Measurements from ENCODE around the gene UGT1A6. TPM values are rescaled to one million over a fixed set of nuclear protein-coding genes. Genes with fewer than 3 reads are reported as not detected.

The UGT1A6 gene
- total and polyA plus RNA-seq, 2 of the 13 experiments (the other 11 are each of a cell fraction or from before 2014, with no cell fraction given) = 0.25 TPM; not detected in 1

DNA sequence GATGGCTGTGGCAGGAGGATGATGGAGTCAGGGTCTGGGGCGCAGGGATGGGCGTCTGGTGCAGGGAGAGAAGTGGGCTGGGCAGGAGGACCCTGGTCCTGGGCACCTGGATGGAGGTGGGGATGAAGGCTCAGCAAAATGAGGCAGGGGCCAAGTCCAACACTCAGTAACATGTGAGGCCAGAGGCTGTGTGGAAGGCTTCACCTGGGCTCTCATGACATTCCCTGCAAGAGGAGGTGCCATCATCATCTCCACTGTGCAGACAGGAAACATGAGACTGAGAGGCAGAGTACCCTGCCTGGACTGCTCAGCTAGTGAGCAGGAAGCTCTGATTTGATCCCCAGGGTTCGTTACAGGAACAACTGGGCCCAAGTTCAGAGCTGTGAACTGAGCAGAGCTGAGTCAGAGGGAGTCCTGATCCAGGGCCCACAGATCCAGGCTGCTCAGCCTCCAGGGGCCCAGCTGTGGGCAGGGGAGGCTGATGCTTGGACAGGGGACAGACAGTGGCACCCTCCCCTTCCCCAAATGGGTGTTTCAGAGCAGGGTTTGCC lies 124.7 kb downstream of the UGT1A6 start:
- ChIA-PET POLR2A (no interaction called here), CTCF (ENCODE audit: low intra/inter-chr PET ratio, low total read pairs) (no interaction called here)
- ATAC-seq (peak; percentile 18), DNase-seq (ENCODE audit: low spot score) (no peak), FAIRE-seq (no peak)
- Histone ChIP-seq H3K4me3 (replicated peaks in 1 of 3; ENCODE audit: insufficient read depth in 1 of 3, low read depth in 2 of 3, low read length in 3 of 3) (no peak overlapping the region), H3K9ac (ENCODE audit: insufficient read depth, low read depth, low read length) (no peak overlapping the region), H3K4me2 (ENCODE audit: low read depth, low read length) (no peak overlapping the region), H3K36me3 (replicated peaks in 1 of 2; ENCODE audit: control insufficient read depth in 1 of 2, insufficient read depth in 2 of 2, low read length in 2 of 2) (no peaks in the 10 kb centered on the region), H3K27ac (ENCODE audit: extremely low read length, insufficient read depth, low read length) (no peak overlapping the region), H3K79me2 (ENCODE audit: insufficient read depth, low read length) (no peaks in the 10 kb centered on the region), H3K9me3 (ENCODE audit: low read length) (no peaks in the 10 kb centered on the region), H3K4me1 (ENCODE audit: insufficient read depth, low read length) (peaks cover 23% of the 10 kb centered on the region), H3K27me3 (ENCODE audit: control insufficient read depth in 1 of 2, insufficient read depth in 2 of 2, low read length in 2 of 2) (peaks cover 7 to 36% of the 10 kb centered on the region in 2 experiments; a peak in 4 of 5 replicates), H2AFZ (ENCODE audit: low read length) (no peak overlapping the region), H4K20me1 (ENCODE audit: insufficient read depth, low read length) (no peaks in the 10 kb centered on the region)
- in situ Hi-C loops (cut with HindIII; ENCODE audit: extremely low pct_ligation_motif_present, low pct_unique_long_range_greater_than_20kb) = no loop called here
- WGBS (ENCODE audit: low lambda C conversion rate) = 63% methylated on average over 3 of the region's 3 CpGs
- no TSS peak for BruUV-seq (replicated peaks)
- TF ChIP-seq CC2D1A (CRISPR knock-in tag; IDR thresholded peaks at IDR 0.05) = no peak
- TF ChIP-seq, protein P1, sequence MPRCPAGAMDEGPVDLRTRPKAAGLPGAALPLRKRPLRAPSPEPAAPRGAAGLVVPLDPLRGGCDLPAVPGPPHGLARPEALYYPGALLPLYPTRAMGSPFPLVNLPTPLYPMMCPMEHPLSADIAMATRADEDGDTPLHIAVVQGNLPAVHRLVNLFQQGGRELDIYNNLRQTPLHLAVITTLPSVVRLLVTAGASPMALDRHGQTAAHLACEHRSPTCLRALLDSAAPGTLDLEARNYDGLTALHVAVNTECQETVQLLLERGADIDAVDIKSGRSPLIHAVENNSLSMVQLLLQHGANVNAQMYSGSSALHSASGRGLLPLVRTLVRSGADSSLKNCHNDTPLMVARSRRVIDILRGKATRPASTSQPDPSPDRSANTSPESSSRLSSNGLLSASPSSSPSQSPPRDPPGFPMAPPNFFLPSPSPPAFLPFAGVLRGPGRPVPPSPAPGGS (CRISPR knock-in tag; IDR thresholded peaks at IDR 0.05) = no peak
- no peak for TF ChIP-seq ZKSCAN1 (IDR thresholded peaks at IDR 0.05; ENCODE audit: low read length)
- TF ChIP-seq ATAD3A (CRISPR knock-in tag; IDR thresholded peaks at IDR 0.05) = no peak
- TF ChIP-seq ZNF143 (CRISPR knock-in tag; IDR thresholded peaks at IDR 0.05) = no peak
- no peak for TF ChIP-seq MIXL1 (CRISPR knock-in tag; IDR thresholded peaks at IDR 0.05)
- TF ChIP-seq ELF1 (CRISPR knock-in tag; IDR thresholded peaks at IDR 0.05) = no peak
- no peak for TF ChIP-seq ETV5 (CRISPR knock-in tag; IDR thresholded peaks at IDR 0.05; ENCODE audit: borderline replicate concordance)
- TF ChIP-seq, protein P2, sequence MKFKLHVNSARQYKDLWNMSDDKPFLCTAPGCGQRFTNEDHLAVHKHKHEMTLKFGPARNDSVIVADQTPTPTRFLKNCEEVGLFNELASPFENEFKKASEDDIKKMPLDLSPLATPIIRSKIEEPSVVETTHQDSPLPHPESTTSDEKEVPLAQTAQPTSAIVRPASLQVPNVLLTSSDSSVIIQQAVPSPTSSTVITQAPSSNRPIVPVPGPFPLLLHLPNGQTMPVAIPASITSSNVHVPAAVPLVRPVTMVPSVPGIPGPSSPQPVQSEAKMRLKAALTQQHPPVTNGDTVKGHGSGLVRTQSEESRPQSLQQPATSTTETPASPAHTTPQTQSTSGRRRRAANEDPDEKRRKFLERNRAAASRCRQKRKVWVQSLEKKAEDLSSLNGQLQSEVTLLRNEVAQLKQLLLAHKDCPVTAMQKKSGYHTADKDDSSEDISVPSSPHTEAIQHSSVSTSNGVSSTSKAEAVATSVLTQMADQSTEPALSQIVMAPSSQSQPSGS (CRISPR knock-in tag; IDR thresholded peaks at IDR 0.05) = no peak
- TF ChIP-seq ZNF546 (CRISPR knock-in tag; conservative IDR thresholded peaks at IDR 0.05) = no peak
- no peak for TF ChIP-seq HOXA3 (CRISPR knock-in tag; IDR thresholded peaks at IDR 0.05)
- no peak for TF ChIP-seq ADNP (CRISPR knock-in tag; IDR thresholded peaks at IDR 0.05)
- TF ChIP-seq, protein P3, sequence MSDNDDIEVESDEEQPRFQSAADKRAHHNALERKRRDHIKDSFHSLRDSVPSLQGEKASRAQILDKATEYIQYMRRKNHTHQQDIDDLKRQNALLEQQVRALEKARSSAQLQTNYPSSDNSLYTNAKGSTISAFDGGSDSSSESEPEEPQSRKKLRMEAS (IDR thresholded peaks at IDR 0.05) = no peak
- TF ChIP-seq TP53 (CRISPR knock-in tag; conservative IDR thresholded peaks at IDR 0.05) = no peak
- no peak for TF ChIP-seq ZNF605 (CRISPR knock-in tag; IDR thresholded peaks at IDR 0.05)
- intact Hi-C loops (cut with micrococcal nuclease; ENCODE audit: unreplicated experiment) = no loop called here

Data from HepG2 (cell line).